Nephron (organoid): ENCODE results near the gene CNOT1.

ENCODE experiments used
- H3K27ac Mint-ChIP-seq, 3 experiments: 2 replicates each; pipeline ENCODE4 v1.8.0; 2020; ENCODE audit warnings: mixed read lengths in 3 of 3, mild to moderate bottlenecking in 2 of 3, moderate library complexity in 1 of 3
- H3K27me3 Mint-ChIP-seq: 2 replicates; pipeline ENCODE4 v1.8.0; 2021; ENCODE audit warnings: low read depth, mild to moderate bottlenecking, moderate library complexity, mixed read lengths
- H3K36me3 Mint-ChIP-seq: 2 replicates; pipeline ENCODE4 v1.8.0; 2020; ENCODE audit warnings: low read depth, mixed read lengths
- H3K4me1 Mint-ChIP-seq: 2 replicates; pipeline ENCODE4 v1.8.0; 2020; ENCODE audit warnings: mixed read lengths
- H3K4me3 Mint-ChIP-seq, 3 experiments: 2 replicates each; pipeline ENCODE4 v1.8.0; 2020; ENCODE audit warnings: mild to moderate bottlenecking in 3 of 3, mixed read lengths in 3 of 3, moderate library complexity in 2 of 3
- H3K9me3 Mint-ChIP-seq: 2 replicates; pipeline ENCODE4 v1.8.0; 2020; ENCODE audit warnings: mixed read lengths
- CTCF ChIP-seq, 3 experiments: fragments of 200-600 bp; sonication (generic); IDR thresholded peaks; one replicate each; pipeline ENCODE4 v1.5.0; 2021; ENCODE audit warnings: antibody characterized with exemption in 3 of 3; ENCODE audit not compliant: unreplicated experiment in 3 of 3

Gene CNOT1

GRCh38 chr16:58584831-58585505 is 44.7 kb downstream of the CNOT1 start:
- Mint-ChIP-seq H3K36me3 (peaks cover 76% of the 10 kb centered on the region), H3K27me3 (no peaks in the 10 kb centered on the region), H3K4me3 (no peak overlapping the region), H3K27ac (no peak overlapping the region), H3K9me3 (no peaks in the 10 kb centered on the region), H3K4me1 (peaks cover 5% of the 10 kb centered on the region)
- TF ChIP-seq CTCF (IDR thresholded peaks at IDR 0.05; ENCODE audit: unreplicated experiment in 3 of 3), result no peak

GRCh38 chr16:58582971-58583765 is 46.5 kb downstream of the CNOT1 start:
- Mint-ChIP-seq H3K27ac (no peak overlapping the region), H3K4me1 (no peaks in the 10 kb centered on the region), H3K36me3 (peaks cover 81% of the 10 kb centered on the region), H3K9me3 (no peaks in the 10 kb centered on the region), H3K27me3 (no peaks in the 10 kb centered on the region), H3K4me3 (no peak overlapping the region)
- no peak for TF ChIP-seq CTCF (IDR thresholded peaks at IDR 0.05; ENCODE audit: unreplicated experiment in 3 of 3)

GRCh38 chr16:58582133-58582532 is 47.5 kb downstream of the CNOT1 start:
- Mint-ChIP-seq H3K27ac (no peak overlapping the region), H3K4me1 (no peaks in the 10 kb centered on the region), H3K36me3 (peaks cover 81% of the 10 kb centered on the region), H3K9me3 (no peaks in the 10 kb centered on the region), H3K4me3 (no peak overlapping the region), H3K27me3 (no peaks in the 10 kb centered on the region)
- TF ChIP-seq CTCF (IDR thresholded peaks at IDR 0.05; ENCODE audit: unreplicated experiment in 3 of 3), result no peak

- Mint-ChIP-seq H3K4me3 (no peak overlapping the region), H3K4me1 (no peaks in the 10 kb centered on the region), H3K9me3 (no peaks in the 10 kb centered on the region), H3K27me3 (no peaks in the 10 kb centered on the region), H3K36me3 (peaks cover 80% of the 10 kb centered on the region), H3K27ac (no peak overlapping the region)
- TF ChIP-seq CTCF (IDR thresholded peaks at IDR 0.05; ENCODE audit: unreplicated experiment in 3 of 3), result no peak
Observed at GRCh38 chr16:58579587-58579986, 50.0 kb downstream of the CNOT1 start.

GRCh38 chr16:58578642-58579041 is 51.0 kb downstream of the CNOT1 start:
- Mint-ChIP-seq H3K9me3 (no peaks in the 10 kb centered on the region), H3K4me3 (no peak overlapping the region), H3K27ac (no peak overlapping the region), H3K4me1 (no peaks in the 10 kb centered on the region), H3K36me3 (peaks cover 86% of the 10 kb centered on the region), H3K27me3 (no peaks in the 10 kb centered on the region)
- no peak for TF ChIP-seq CTCF (IDR thresholded peaks at IDR 0.05; ENCODE audit: unreplicated experiment in 3 of 3)
